Left lung (tissue), 10 donors: ENCODE measurements around the gene CCKAR. TPM values are rescaled to one million over a fixed set of nuclear protein-coding genes. Genes with fewer than 3 reads are reported as not detected.

ENCODE experiments used
- ATAC-seq: fragments of 200-7000 bp; cut with Tn5 transposase; one replicate; pipeline ENCODE4 v1.9.1; 2020; ENCODE audit warnings: moderate library complexity
- DNase-seq, 4 donors: peaks; one replicate each; pipeline ENCODE4 v3.0.0-alpha.2; 2013 to 2020
- H3K27ac ChIP-seq, 2 donors: fragments of 200-600 bp; sonication (generic) in 1 of 2; one replicate each; pipeline versions ENCODE4 v1.5.0 to v1.8.0; 2020 to 2021
- H3K27me3 ChIP-seq, 2 donors: fragments of 200-600 bp; sonication (generic) in 1 of 2; one replicate each; pipeline versions ENCODE4 v1.5.0 to v1.8.0; 2020 to 2021
- H3K36me3 ChIP-seq, 2 donors: fragments of 200-600 bp; sonication (generic) in 1 of 2; one replicate each; pipeline versions ENCODE4 v1.5.0 to v1.8.0; 2020 to 2021
- H3K4me1 ChIP-seq, 2 donors: fragments of 200-600 bp; one replicate each; pipeline ENCODE4 v1.8.0; 2021
- H3K4me3 ChIP-seq, 2 donors: fragments of 200-600 bp; sonication (generic) in 1 of 2; one replicate each; pipeline versions ENCODE4 v1.5.0 to v1.8.0; 2020 to 2021; ENCODE audit warnings: mild to moderate bottlenecking in 1 of 2
- H3K9me3 ChIP-seq, 2 donors: fragments of 200-600 bp; sonication (generic) in 1 of 2; one replicate each; pipeline versions ENCODE4 v1.5.0 to v1.8.0; 2020 to 2021
- intact Hi-C, 2 donors: fragments of 100-400 bp; cut with DNase I; formaldehyde crosslinking; loops; one replicate each; pipeline versions ENCODE4 v1.11.2 to v1.14.2; 2022
- polyA plus RNA-seq, 6 donors: library from polyadenylated mRNA; unstranded; fragments of 120-200 nt; gene quantifications; one replicate each; pipeline ENCODE4 v1.2.1, GENCODE V29; 2013; ENCODE audit not compliant: insufficient read length in 6 of 6
- total RNA-seq, 2 donors: library from RNA; stranded (reverse); fragmentation: NEBNext Ultra II Directional; extraction: Animal tissue kit (Norgen Biotek cat#: 25700); gene quantifications; one replicate each; pipeline ENCODE4 v1.2.1, GENCODE V29; 2021
- TF ChIP-seq, protein P1 (sequence below), 2 donors: fragments of 200-600 bp; sonication (generic) in 1 of 2; IDR thresholded peaks; one replicate each; pipeline versions ENCODE4 v1.5.0 to v1.8.0; 2021; ENCODE audit warnings: antibody characterized with exemption in 2 of 2
- donor health status: DM: no; HTN: yes; CAD: no.
- donor health status: DM: no; HTN: no; CAD: no.

CCKAR gene
- total and polyA plus RNA-seq, 8 donors = 0.10 to 3.0 (median 0.35) TPM; not detected in 3

DNA sequence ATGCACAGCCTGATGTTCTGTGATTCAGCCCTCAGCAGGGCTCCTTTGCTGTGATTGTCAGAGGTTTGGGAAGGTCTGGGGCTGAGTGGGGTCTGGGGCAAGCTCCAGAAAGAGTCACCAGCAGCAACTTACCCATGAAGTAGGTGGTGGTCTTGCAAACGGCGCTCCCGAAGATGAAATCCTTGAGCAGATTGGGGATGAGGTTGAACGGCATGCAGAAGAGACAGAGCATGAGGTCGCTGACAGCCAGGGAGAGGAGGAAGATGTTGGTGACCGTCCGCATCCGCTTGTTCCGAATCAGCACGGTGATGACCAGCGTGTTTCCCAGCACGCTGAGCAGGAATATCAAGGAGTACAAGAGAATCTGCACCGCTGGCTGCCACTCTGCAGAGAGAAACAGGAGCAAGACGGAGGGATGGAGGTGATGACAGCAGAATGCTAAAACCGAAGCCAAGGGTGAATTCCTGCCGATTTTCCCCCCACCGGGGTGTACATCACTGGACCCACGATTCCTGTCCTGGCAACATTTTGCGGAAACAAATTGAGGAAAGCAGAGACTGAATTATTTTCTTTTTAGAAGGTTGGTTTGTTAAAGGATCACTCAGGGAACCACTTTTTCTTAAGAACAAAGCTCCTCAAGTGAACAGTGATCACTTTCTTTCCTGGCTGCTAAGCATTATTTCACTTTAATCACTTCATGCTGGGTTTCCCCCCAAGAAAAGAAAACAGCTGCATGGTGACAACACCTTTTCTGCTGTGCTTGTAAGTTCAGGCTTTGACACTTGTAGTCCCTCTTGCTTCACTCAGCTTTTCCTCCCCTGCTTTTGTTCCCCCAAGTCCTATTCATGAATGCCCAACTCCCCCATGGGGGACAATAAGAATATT, 941 bp downstream of the CCKAR start:
- Histone ChIP-seq H3K9me3 (no peaks in the 10 kb centered on the region), H3K27me3 (no peaks in the 10 kb centered on the region), H3K36me3 (no peaks in the 10 kb centered on the region), H3K27ac (no peak overlapping the region), H3K4me1 (no peaks in the 10 kb centered on the region), H3K4me3 (no peak overlapping the region)
- DNase-seq = no peak
- intact Hi-C loops = no loop called here
- ATAC-seq = no peak
- TF ChIP-seq, protein P1, sequence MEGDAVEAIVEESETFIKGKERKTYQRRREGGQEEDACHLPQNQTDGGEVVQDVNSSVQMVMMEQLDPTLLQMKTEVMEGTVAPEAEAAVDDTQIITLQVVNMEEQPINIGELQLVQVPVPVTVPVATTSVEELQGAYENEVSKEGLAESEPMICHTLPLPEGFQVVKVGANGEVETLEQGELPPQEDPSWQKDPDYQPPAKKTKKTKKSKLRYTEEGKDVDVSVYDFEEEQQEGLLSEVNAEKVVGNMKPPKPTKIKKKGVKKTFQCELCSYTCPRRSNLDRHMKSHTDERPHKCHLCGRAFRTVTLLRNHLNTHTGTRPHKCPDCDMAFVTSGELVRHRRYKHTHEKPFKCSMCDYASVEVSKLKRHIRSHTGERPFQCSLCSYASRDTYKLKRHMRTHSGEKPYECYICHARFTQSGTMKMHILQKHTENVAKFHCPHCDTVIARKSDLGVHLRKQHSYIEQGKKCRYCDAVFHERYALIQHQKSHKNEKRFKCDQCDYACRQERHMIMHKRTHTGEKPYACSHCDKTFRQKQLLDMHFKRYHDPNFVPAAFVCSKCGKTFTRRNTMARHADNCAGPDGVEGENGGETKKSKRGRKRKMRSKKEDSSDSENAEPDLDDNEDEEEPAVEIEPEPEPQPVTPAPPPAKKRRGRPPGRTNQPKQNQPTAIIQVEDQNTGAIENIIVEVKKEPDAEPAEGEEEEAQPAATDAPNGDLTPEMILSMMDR (IDR thresholded peaks at IDR 0.05) = no peak

DNA sequence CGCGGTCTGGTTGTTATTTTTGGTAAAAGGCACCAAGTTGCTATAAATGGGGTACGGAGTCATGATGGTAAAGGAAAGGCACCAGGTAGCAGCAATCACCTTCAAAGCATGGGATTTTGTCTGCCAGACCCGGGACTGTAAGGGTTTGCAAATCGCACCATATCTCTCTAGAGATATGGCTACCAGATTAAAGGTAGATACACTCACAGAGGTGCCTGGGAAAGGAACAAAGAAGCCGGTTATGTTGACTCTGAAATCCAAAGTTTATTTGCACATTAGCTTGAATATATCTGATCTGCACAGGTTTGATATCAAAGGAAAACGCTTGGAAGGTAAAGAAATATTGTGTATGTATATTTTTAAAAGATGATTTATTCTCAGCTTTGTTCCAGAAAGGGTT, 4.6 kb downstream of the CCKAR start:
- Histone ChIP-seq H3K4me1 (peaks cover 0 to 3% of the 10 kb centered on the region in 2 donors), H3K9me3 (no peaks in the 10 kb centered on the region), H3K36me3 (no peaks in the 10 kb centered on the region), H3K27ac (no peak overlapping the region), H3K27me3 (no peaks in the 10 kb centered on the region), H3K4me3 (no peak overlapping the region)
- TF ChIP-seq, protein P1 (IDR thresholded peaks at IDR 0.05) = no peak
- ATAC-seq (no peak), DNase-seq (no peak)
- intact Hi-C loops = no loop called here

DNA sequence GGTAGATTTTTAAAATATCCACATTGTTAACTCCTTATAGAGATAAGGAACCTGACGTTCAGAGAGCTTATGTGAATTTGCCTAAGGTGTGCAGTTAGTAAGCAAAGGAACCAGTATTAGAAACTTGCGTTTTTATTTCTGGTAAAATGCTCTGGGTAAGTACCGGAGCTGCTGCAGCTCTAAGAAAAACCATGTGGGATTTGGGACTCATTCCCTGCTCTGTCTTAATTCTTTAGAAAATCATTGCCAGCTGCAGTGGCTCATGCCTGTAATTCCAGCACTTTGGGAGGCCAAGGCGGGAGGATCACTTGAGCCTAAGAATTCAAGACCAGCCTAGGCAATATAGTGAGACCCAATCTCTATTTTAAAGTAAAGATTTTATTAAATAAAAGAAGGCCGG, 5.8 kb downstream of the CCKAR start:
- peaks cover 0 to 3% of the 10 kb centered on the region in 2 donors for H3K4me1 ChIP-seq
- TF ChIP-seq, protein P1 (IDR thresholded peaks at IDR 0.05) = no peak
- ATAC-seq (no peak), DNase-seq (no peak)
- H3K27me3 ChIP-seq = no peaks in the 10 kb centered on the region
- no peaks in the 10 kb centered on the region for H3K36me3 ChIP-seq
- H3K4me3 ChIP-seq = no peak overlapping the region
- intact Hi-C loops = no loop called here
- H3K27ac ChIP-seq = no peak overlapping the region
- no peaks in the 10 kb centered on the region for H3K9me3 ChIP-seq

DNA sequence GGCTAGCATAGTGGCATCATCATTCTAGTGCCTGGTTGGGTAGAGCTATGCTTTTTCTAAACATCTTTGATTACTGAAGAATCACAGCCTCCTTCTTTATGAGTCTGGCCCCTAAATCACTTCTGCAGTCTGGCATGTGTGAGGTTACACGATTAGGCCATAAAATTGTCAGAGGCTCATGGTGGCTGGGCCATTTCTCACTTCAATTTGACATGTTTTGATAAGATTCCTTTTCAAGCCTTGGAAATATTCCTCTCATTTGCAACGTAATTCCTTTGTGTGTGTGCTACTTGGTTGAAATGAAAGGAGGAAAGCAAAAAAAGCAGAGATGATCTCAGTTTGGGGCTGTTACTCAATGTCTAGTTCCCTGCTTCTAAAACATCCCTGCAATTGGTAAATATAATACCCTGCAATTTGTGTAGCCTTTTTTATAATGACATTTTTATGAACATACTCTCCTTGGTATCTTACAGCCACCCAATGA, 6.2 kb downstream of the CCKAR start:
- intact Hi-C loops = no loop called here
- no peak overlapping the region for H3K27ac ChIP-seq

More for the DNA sequence above, 6.2 kb downstream of the CCKAR start:
- TF ChIP-seq, protein P1 (IDR thresholded peaks at IDR 0.05) = no peak
- Histone ChIP-seq H3K36me3 (no peaks in the 10 kb centered on the region), H3K4me1 (peaks cover 0 to 3% of the 10 kb centered on the region in 2 donors), H3K4me3 (no peak overlapping the region), H3K9me3 (no peaks in the 10 kb centered on the region), H3K27me3 (no peaks in the 10 kb centered on the region)
- no peak for DNase-seq
- no peak for ATAC-seq
